ENCODE results near the gene SLC35F2.

SLC35F2 gene

DNA sequence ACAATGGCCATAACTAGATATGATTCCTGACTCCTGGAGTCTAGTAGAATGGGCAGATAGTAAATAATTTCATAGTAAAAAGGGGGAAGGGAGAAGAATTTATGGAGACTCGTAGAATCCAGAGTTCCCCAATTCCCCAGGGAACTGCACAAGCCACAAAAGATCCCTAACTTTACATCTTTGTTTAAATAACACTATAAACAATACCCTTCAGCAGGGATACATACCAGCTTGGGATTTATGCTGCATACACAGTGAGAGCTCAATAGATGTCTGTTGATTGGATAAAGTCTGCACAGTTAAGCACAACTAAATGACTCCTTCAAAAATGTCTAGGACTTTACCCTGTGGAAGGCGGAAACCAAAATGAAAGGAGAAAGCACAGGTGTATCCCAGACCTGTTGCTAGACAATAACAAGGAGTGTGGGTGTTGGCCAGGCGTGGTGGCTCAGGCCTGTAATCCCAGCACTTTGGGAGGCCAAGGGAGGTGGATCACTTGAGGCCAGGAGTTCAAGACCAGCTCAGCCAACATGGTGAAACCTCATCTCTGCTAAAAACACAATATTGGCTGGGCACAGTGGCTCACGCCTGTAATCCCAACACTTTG, 6.8 kb downstream of the SLC35F2 start:
- no peak for DNase-seq (ENCODE audit: low spot score)
- TF ChIP-seq, protein P1, sequence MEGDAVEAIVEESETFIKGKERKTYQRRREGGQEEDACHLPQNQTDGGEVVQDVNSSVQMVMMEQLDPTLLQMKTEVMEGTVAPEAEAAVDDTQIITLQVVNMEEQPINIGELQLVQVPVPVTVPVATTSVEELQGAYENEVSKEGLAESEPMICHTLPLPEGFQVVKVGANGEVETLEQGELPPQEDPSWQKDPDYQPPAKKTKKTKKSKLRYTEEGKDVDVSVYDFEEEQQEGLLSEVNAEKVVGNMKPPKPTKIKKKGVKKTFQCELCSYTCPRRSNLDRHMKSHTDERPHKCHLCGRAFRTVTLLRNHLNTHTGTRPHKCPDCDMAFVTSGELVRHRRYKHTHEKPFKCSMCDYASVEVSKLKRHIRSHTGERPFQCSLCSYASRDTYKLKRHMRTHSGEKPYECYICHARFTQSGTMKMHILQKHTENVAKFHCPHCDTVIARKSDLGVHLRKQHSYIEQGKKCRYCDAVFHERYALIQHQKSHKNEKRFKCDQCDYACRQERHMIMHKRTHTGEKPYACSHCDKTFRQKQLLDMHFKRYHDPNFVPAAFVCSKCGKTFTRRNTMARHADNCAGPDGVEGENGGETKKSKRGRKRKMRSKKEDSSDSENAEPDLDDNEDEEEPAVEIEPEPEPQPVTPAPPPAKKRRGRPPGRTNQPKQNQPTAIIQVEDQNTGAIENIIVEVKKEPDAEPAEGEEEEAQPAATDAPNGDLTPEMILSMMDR (IDR thresholded peaks at IDR 0.05; ENCODE audit: extremely low read depth, missing control alignments): no peak

DNA sequence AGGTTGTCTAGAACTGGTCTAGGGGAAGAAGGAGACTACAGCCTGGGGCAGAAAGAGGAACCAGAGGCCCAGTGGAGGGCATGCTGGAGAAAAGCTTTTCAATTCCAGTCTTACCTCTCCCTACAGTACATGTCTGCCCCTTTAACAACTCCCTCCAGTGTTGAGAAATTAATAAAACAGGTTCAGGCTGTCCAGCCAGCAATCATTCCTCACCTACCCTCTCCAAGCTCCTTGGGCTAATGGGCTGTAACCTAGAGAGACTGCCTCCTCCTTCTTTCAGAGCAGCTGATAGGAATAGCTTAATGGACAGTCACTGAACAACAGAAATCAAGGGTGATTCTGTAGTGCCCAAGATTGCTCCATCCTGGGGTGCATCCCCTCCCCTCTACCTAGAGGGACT, 8.8 kb downstream of the SLC35F2 start:
- no peak for DNase-seq (ENCODE audit: low spot score)
- TF ChIP-seq, protein P1 (IDR thresholded peaks at IDR 0.05; ENCODE audit: extremely low read depth, missing control alignments): no peak

DNA sequence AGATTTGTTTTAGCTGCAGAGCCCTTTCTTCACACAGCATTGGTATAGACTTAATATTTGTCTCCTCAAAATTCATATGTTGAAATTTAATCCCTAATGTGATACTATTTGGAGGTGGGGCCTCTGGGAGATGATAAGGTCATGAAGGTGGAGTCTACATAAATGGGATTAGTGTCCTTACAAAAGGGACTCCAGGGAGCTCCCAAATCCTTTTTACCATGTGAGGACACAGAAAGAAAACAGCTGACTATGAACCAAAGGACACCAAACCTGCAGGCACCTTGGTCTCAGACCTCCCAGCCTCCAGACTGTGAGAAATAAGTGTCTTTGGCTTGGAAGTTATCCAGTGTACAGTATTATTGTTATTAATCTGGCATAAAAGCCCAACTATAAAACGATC, 10.2 kb downstream of the SLC35F2 start:
- TF ChIP-seq, protein P1 (IDR thresholded peaks at IDR 0.05; ENCODE audit: extremely low read depth, missing control alignments): no peak

DNA sequence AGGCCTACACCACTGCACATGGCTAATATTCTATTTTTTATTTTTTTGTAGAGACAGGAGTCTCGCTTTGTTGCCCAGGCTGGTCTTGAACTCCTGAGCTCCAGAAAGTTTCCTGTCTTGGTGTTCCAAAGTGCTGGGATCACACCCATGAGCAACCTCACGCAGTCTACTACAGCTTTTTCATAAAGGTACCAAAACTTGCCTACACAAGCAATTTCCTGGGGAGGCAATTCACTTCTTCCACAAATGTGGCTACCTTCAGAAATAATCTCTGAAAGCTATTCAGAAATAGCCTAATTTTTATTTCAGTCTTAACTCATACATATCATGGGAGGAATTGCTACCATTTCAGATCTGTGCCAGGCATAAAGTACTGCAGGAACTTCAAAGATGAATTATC, 11.4 kb downstream of the SLC35F2 start:
- no peak for DNase-seq (ENCODE audit: low spot score)
- TF ChIP-seq, protein P1 (IDR thresholded peaks at IDR 0.05; ENCODE audit: extremely low read depth, missing control alignments): no peak

More for the DNA sequence above, 10.2 kb downstream of the SLC35F2 start:
- no peak for DNase-seq (ENCODE audit: low spot score)

DNA sequence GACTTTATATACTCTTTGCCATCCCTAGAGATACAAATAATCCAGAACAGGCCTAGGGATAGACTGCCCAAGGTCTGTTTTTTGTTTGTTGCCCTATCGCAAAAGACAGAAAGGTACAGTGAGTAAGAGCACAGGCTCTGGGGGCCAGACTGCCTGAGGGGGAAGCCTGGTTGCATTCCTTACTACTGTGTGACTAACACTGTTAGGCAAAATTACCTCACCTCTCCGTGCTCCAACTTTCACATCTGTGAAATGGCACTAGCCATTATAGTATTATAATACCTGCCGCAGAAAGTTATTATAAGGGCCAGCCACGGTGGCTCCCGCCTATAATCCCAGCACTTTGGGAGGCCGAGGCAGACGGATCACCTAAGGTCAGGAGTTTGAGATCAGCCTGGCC, 14.5 kb downstream of the SLC35F2 start:
- TF ChIP-seq, protein P1 (IDR thresholded peaks at IDR 0.05; ENCODE audit: extremely low read depth, missing control alignments): no peak
- no peak for DNase-seq (ENCODE audit: low spot score)

DNA sequence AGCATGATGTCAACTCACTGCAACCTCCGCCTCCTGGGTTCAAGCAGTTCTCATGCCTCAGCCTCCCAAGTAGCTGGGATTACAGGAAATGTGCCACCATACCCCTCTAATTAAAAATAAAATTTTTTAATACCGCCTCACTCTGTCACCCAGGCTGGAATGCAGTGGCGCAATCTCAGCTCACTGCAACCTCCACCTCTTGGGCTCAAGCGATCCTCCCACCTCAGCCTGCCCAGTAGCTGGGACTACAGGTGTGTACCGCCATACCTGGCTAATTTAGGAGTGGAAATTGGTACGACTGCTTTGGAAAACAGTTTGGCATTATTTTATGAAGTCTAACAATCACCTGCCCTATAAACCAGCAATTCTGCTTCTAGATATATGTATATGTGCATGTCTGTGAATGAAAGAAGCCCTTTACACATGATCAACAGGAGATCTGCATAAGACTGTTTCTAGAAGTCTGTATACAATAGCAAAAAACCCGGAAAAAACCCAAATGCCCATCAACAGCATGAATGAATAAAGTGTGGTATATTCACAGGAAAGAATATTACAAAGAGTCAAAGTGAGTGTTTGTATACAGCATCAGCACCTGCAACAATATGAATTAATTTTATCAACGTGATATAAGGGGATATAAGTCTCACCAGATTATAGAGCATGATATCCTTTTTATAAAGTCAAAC, 16.0 kb downstream of the SLC35F2 start:
- TF ChIP-seq, protein P1 (IDR thresholded peaks at IDR 0.05; ENCODE audit: extremely low read depth, missing control alignments): no peak
- DNase-seq (ENCODE audit: low spot score): no peak

DNA sequence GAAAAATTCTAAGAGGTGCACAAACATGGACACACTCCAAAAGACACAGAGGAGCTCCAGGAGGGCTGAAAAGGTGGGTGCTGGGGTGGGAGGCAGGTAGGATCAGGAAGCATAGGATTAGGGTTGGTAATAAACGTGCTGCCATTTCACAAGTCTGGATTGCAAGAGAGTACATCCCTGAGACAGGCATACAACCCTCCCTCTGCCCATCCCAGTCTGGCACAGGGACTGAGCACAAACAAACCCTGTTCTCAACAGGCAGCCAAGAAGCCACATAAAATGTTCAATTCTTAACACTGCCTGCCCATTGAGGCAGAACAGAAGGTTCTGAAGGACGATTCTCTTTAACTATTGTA, 18.5 kb downstream of the SLC35F2 start:
- TF ChIP-seq, protein P1 (IDR thresholded peaks at IDR 0.05; ENCODE audit: extremely low read depth, missing control alignments): no peak
- DNase-seq (ENCODE audit: low spot score): no peak

Measured in GM20000 (cell line).